Measurements from ENCODE around the gene FMN2.
A peak's percentile ranks its signal among the peaks of the same experiment; 100 is the strongest.

FMN2 gene

GRCh38 chr1:240101306-240101705, 9.6 kb downstream of the FMN2 start:
- Histone ChIP-seq H3K4me2 (peak overlapping the region in 2 of 11 experiments; percentile 34 to 44; a peak in 2 of 22 replicates), H3K27ac (no peak overlapping the region), H3K9me3 (replicated peaks in 1 of 11) (no peaks in the 10 kb centered on the region), H3K27me3 (no peaks in the 10 kb centered on the region), H3K4me1 (peaks cover 0 to 16% (median 0%) of the 10 kb centered on the region in 10 experiments; a peak in 4 of 20 replicates), H4K20me1 (no peaks in the 10 kb centered on the region), H3K4me3 (no peak overlapping the region), H3K36me3 (no peaks in the 10 kb centered on the region), H3K9ac (no peak overlapping the region)
- no peak for TF ChIP-seq Cebpa-rat (IDR thresholded peaks at IDR 0.05)

DNA sequence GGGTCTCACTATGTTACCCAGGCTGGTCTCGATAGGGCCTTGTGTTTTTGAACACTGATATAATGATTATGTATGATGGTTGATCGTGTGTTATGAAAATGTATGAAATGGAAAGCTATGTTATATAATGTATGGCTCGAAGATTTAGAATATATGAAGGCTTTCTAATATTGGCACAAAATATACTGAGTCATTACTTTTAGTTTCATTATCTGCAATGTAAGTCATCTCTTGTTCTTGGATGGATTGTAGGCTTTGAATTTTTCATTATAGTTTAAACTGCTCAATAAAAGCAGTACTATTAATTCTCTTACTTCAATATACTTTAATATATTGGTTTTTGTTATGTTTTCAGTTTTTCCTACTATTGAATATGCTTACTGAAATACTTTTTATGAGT, 10.1 kb downstream of the FMN2 start:
- Histone ChIP-seq H4K20me1 (no peaks in the 10 kb centered on the region), H3K27ac (no peak overlapping the region), H3K4me1 (peaks cover 0 to 16% (median under 1%) of the 10 kb centered on the region in 10 experiments; a peak in 8 of 20 replicates), H3K4me3 (no peak overlapping the region), H3K36me3 (no peaks in the 10 kb centered on the region), H3K4me2 (no peak overlapping the region), H3K9ac (no peak overlapping the region), H3K9me3 (replicated peaks in 1 of 11) (no peaks in the 10 kb centered on the region), H3K27me3 (no peaks in the 10 kb centered on the region)
- no peak for TF ChIP-seq Cebpa-rat (IDR thresholded peaks at IDR 0.05)

DNA sequence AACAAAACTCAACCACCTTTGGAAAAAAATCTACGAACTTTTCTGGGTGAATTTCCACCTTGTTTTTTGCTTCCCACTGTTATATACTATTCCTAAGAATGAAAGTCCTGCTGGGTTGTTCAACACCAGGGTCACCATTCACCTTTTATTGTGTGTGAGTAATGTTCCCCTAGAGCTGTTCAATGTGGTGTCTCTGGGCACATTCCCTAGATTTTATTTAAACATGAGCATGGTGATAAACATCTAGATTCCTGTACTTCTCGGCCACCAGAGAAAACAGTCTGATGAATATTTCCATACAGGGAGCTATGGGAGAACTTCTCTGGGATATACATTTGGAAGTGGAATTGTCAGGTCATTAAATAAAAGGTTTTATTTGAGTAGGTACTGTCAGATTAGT, 13.0 kb downstream of the FMN2 start:
- no peaks in the 10 kb centered on the region for H4K20me1 ChIP-seq
- TF ChIP-seq Cebpa-rat (IDR thresholded peaks at IDR 0.05), result no peak
- H3K4me1 ChIP-seq, result peaks cover 0 to 14% (median 6%) of the 10 kb centered on the region in 10 experiments; a peak in 10 of 20 replicates
- no peak overlapping the region for H3K27ac ChIP-seq
- H3K36me3 ChIP-seq, result no peaks in the 10 kb centered on the region
- H3K9ac ChIP-seq, result no peak overlapping the region
- no peaks in the 10 kb centered on the region for H3K9me3 ChIP-seq (replicated peaks in 1 of 11)
- no peak overlapping the region for H3K4me3 ChIP-seq
- H3K27me3 ChIP-seq, result no peaks in the 10 kb centered on the region
- H3K4me2 ChIP-seq, result no peak overlapping the region

DNA sequence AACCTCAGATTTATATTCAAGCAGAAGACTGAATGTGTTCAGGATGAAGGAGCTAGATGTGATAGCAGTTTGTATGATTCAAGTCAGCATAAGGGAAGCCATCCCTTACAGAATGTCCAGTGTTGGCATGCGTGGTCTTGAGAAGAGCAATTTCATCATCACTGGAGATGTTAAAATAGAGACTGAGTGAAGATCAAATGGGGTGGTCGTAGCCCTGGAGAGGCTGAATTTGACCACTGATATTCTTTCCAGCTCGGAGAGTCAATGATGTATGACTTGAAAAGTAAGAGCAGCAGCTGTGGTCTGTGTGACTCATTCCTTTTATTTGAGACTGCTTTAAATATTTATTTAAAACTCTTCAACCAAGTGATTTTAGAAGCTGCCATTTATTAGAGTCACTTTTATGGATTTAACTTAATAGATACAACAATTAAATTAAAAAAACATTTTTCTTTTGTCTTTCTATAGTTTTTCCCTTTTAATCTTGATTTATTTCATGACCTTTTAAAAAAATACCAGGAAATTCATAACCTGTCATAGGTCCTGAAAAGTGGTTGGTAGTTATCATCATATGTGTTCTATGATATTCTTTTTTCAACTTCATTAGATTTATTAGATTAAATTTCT, 15.5 kb downstream of the FMN2 start:
- Histone ChIP-seq H3K4me2 (peak overlapping the region in 5 of 11 experiments; percentile 10 to 48 (median 23); a peak in 5 of 22 replicates), H3K4me1 (peaks cover 0 to 10% (median 4%) of the 10 kb centered on the region in 10 experiments; a peak in 6 of 20 replicates), H3K36me3 (no peaks in the 10 kb centered on the region), H3K27me3 (no peaks in the 10 kb centered on the region), H3K27ac (no peak overlapping the region), H3K9me3 (replicated peaks in 1 of 11) (no peaks in the 10 kb centered on the region), H4K20me1 (no peaks in the 10 kb centered on the region), H3K9ac (no peak overlapping the region), H3K4me3 (no peak overlapping the region)
- no peak for TF ChIP-seq Cebpa-rat (IDR thresholded peaks at IDR 0.05)

DNA sequence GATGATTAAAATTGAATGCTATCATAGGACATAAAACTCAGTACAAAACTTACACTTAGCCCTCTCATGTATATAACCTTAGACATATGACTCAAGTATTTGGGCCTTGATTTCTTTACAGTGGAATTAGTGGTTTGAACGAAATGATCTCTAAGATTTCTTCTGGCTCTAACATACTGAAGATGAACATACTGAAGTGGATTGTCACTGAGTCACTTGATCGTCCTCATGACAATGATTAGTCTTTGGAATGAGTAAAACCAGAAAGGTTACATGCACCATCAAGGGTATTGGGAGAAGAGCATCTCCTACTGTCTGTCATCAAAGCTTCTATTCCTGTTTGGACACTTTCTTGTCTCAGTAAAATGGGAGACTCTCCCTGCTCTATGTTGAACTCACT, 17.4 kb downstream of the FMN2 start:
- H3K27ac ChIP-seq, result no peak overlapping the region
- H3K27me3 ChIP-seq, result no peaks in the 10 kb centered on the region
- no peak overlapping the region for H3K4me2 ChIP-seq
- H3K4me1 ChIP-seq, result peaks cover 0 to 10% (median 4%) of the 10 kb centered on the region in 10 experiments; a peak in 6 of 20 replicates
- no peak overlapping the region for H3K4me3 ChIP-seq
- no peaks in the 10 kb centered on the region for H3K36me3 ChIP-seq
- H3K9me3 ChIP-seq (replicated peaks in 1 of 11), result no peaks in the 10 kb centered on the region
- H4K20me1 ChIP-seq, result no peaks in the 10 kb centered on the region
- H3K9ac ChIP-seq, result no peak overlapping the region
- no peak for TF ChIP-seq Cebpa-rat (IDR thresholded peaks at IDR 0.05)

DNA sequence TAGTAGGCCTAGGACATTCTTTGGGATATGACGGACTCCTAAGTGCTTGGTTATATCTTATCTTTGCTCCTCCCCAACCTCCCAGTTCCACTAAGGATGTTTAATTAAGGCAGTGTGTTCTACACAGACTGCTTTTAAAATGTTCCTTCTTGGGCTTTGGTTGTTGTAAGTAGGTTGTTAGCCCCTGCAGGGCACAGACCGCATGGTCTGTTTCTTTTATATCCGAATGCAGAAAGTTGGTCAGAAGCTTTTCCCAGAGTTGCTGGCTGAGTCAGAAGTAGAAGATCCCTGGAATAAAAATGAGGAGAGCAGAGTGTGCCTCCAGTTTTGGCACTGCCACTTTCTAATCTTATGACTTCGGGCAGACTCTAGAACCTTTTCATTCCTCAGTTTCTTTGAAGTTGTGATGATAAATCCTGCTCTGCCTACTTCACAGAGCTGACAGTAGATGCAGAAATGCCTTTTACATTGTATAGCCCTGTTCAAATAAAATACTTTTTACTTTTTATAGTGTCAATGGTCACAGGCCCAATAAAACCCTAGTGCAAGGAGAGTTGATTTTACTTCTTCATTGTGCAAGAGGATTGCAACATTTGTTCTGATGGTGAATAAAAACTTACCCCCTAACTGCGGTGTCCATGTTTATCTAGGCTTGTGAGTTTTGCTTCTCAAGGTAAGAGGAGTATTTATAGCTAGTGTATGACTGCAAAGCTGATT, 18.4 kb downstream of the FMN2 start:
- no peak overlapping the region for H3K27ac ChIP-seq
- no peaks in the 10 kb centered on the region for H3K27me3 ChIP-seq
- H4K20me1 ChIP-seq, result no peaks in the 10 kb centered on the region
- H3K4me1 ChIP-seq, result peaks cover 0 to 10% (median 4%) of the 10 kb centered on the region in 10 experiments; a peak in 6 of 20 replicates
- H3K9ac ChIP-seq, result no peak overlapping the region
- no peaks in the 10 kb centered on the region for H3K36me3 ChIP-seq
- TF ChIP-seq Cebpa-rat (IDR thresholded peaks at IDR 0.05), result no peak
- no peak overlapping the region for H3K4me2 ChIP-seq
- no peaks in the 10 kb centered on the region for H3K9me3 ChIP-seq (replicated peaks in 1 of 11)
- H3K4me3 ChIP-seq, result no peak overlapping the region

DNA sequence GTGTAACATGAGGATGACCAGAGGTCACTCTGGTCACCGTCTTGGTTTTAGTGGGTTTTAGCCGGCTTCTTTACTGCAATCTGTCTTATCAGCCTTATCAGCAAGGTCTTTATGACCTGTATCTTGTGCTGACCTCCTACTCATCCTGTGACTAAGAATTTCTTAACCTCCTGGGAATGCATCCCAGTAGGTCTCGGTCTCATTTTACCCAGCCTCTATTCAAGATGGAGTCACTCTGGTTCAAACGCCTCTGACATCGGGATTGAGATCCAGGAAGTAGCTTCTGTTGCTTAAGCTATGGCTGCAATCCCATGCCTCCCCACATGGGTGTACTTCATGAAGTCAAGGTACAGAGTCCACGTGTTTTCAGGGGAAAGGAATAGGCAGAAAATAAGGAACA, 19.9 kb downstream of the FMN2 start:
- no peak for TF ChIP-seq Cebpa-rat (IDR thresholded peaks at IDR 0.05)
- Histone ChIP-seq H3K9me3 (replicated peaks in 1 of 11) (no peaks in the 10 kb centered on the region), H3K4me3 (no peak overlapping the region), H3K4me1 (peaks cover 0 to 10% (median 4%) of the 10 kb centered on the region in 10 experiments; a peak in 6 of 20 replicates), H4K20me1 (no peaks in the 10 kb centered on the region), H3K27me3 (no peaks in the 10 kb centered on the region), H3K27ac (no peak overlapping the region), H3K36me3 (no peaks in the 10 kb centered on the region), H3K9ac (no peak overlapping the region), H3K4me2 (no peak overlapping the region)

- H3K4me1 ChIP-seq, result peaks cover 0 to 4% (median 0%) of the 10 kb centered on the region in 10 experiments; a peak in 1 of 20 replicates
- H4K20me1 ChIP-seq, result no peaks in the 10 kb centered on the region
- no peak overlapping the region for H3K4me2 ChIP-seq
- H3K4me3 ChIP-seq, result no peak overlapping the region
- TF ChIP-seq Cebpa-rat (IDR thresholded peaks at IDR 0.05), result no peak
- H3K27me3 ChIP-seq, result no peaks in the 10 kb centered on the region
- no peak overlapping the region for H3K9ac ChIP-seq
- no peak overlapping the region for H3K27ac ChIP-seq
- H3K9me3 ChIP-seq (replicated peaks in 1 of 11), result no peaks in the 10 kb centered on the region
- H3K36me3 ChIP-seq, result no peaks in the 10 kb centered on the region
Observed at GRCh38 chr1:240114222-240114621, 22.5 kb downstream of the FMN2 start.

DNA sequence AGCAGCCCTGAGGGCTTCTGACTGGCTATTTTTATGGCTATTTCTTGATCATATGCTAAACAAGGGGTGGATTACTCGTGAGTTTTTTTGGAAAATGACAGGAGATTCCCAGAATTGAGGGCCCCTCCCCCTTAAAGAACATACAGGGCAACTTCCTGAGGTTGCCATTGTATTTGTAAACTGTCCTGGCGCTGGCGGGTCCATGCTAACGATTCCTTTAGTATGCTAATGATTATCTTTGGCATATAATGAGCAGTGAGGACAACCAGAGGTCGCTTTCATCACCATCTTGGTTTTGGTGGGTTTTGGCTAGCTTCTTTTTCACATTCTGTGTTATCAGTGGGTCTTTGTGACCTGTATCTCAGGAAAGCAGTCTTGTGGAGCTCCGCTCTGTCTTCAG, 24.1 kb downstream of the FMN2 start:
- Histone ChIP-seq H3K4me1 (peaks cover 0 to 4% (median 0%) of the 10 kb centered on the region in 10 experiments; a peak in 1 of 20 replicates), H3K27ac (no peak overlapping the region), H3K4me3 (no peak overlapping the region), H4K20me1 (no peaks in the 10 kb centered on the region), H3K27me3 (no peaks in the 10 kb centered on the region), H3K4me2 (no peak overlapping the region), H3K9me3 (replicated peaks in 1 of 11) (0 out of 22 replicates have a peak, but pooled peaks cover 0 to under 1% (median 0%) of the 10 kb centered on the region in 11 experiments), H3K9ac (no peak overlapping the region), H3K36me3 (no peaks in the 10 kb centered on the region)
- TF ChIP-seq Cebpa-rat (IDR thresholded peaks at IDR 0.05), result no peak

All from BLaER1 treated with 17β-estradiol and CSF1 and Interleukin-3, amounts not matched to agents 10 nM and 100 nM (cell line).